Ishikawa (cell line): ENCODE results near the gene SLC24A3.

Experiments
- CEBPB ChIP-seq: IDR thresholded peaks from 2 replicates; pipeline ENCODE4 v1.6.1; 2012
- CREB1 ChIP-seq: IDR thresholded peaks from 2 replicates; pipeline ENCODE4 v1.6.1; 2012; ENCODE audit warnings: low read depth
- EGR1 ChIP-seq: IDR thresholded peaks from 2 replicates; pipeline ENCODE4 v1.6.1; 2012
- EP300 ChIP-seq: IDR thresholded peaks from 2 replicates; pipeline ENCODE4 v1.6.1; 2012; ENCODE audit warnings: borderline replicate concordance
- FOXM1 ChIP-seq: IDR thresholded peaks from 2 replicates; pipeline ENCODE4 v1.6.1; 2012; ENCODE audit warnings: low read depth, borderline replicate concordance
- MAX ChIP-seq: IDR thresholded peaks from 2 replicates; pipeline ENCODE4 v1.6.1; 2012
- NFIC ChIP-seq: IDR thresholded peaks from 2 replicates; pipeline ENCODE4 v1.6.1; 2012
- RAD21 ChIP-seq: IDR thresholded peaks from 2 replicates; pipeline ENCODE4 v1.6.1; 2012; ENCODE audit warnings: low read depth
- REST ChIP-seq: IDR thresholded peaks from 2 replicates; pipeline ENCODE4 v1.6.1; 2012; ENCODE audit warnings: low read depth, mild to moderate bottlenecking
- TAF1 ChIP-seq: IDR thresholded peaks from 2 replicates; pipeline ENCODE4 v1.6.1; 2012; ENCODE audit warnings: low read depth, mild to moderate bottlenecking
- TCF12 ChIP-seq: IDR thresholded peaks from 2 replicates; pipeline ENCODE4 v1.6.1; 2012; ENCODE audit warnings: low read depth
- TEAD4 ChIP-seq: IDR thresholded peaks from 2 replicates; pipeline ENCODE4 v1.6.1; 2012
- YY1 ChIP-seq: IDR thresholded peaks from 2 replicates; pipeline ENCODE4 v1.6.1; 2012; ENCODE audit warnings: low read depth
- ZBTB7A ChIP-seq: IDR thresholded peaks from 2 replicates; pipeline ENCODE4 v1.6.1; 2012; ENCODE audit warnings: low read depth
- TF ChIP-seq, protein P1 (sequence below): IDR thresholded peaks from 2 replicates; pipeline ENCODE4 v1.6.1; 2012

The SLC24A3 gene

GRCh38 chr20:19419396-19419795 lies 207.0 kb downstream of the SLC24A3 start:
- TF ChIP-seq ZBTB7A: no peak
- TF ChIP-seq RAD21: no peak
- no peak for TF ChIP-seq MAX
- TF ChIP-seq, protein P1, sequence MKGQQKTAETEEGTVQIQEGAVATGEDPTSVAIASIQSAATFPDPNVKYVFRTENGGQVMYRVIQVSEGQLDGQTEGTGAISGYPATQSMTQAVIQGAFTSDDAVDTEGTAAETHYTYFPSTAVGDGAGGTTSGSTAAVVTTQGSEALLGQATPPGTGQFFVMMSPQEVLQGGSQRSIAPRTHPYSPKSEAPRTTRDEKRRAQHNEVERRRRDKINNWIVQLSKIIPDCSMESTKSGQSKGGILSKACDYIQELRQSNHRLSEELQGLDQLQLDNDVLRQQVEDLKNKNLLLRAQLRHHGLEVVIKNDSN: no peak
- TF ChIP-seq FOXM1: no peak
- TF ChIP-seq NFIC: no peak
- no peak for TF ChIP-seq TEAD4
- no peak for TF ChIP-seq YY1
- TF ChIP-seq EP300: no peak
- TF ChIP-seq CEBPB: no peak

DNA sequence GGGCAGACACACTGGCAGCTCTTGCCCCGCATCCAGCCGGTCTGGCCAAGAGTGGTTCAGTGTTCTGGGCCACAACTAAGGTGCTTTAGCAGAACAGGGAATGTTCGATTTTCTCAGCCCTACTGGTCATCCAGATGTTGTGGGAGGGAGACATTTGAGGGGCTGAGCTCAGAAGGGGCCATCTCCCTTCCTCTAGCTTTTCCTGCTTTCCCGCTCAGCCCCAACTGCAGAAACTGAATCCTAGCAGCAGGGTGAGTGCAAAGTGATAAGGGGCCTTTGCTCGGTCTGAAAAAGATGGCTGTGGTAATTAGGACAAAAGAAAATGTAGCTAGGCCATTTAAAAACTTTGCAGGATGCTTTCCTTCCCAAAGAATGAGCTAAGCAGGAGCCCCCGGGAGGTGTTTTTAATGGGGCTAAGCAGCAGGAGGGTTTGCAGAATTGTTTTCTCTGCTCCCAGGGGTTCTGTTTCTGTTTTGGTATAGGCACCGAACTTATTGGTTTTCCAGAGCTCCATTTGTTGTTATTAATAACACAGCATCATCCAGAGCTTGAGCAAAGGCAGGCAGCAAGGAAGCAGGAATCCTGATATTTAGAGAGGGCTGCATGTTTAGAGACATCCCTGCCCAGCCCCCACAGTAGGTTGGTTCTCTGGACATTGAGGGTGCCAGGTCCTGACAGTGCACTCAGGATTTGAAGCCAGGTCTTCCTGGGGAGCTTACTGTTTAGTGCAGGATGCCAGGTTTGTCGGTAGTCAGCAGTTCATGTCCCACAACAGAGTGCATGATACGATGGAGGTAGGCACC lies 210.9 kb downstream of the SLC24A3 start:
- TF ChIP-seq TCF12 (no peak), YY1 (no peak), FOXM1 (no peak), ZBTB7A (no peak), REST (no peak), CREB1 (no peak), MAX (no peak), NFIC (no peak), TEAD4 (no peak), CEBPB (no peak), RAD21 (no peak), EP300 (no peak), EGR1 (no peak), TAF1 (no peak)
- TF ChIP-seq, protein P1: no peak

DNA sequence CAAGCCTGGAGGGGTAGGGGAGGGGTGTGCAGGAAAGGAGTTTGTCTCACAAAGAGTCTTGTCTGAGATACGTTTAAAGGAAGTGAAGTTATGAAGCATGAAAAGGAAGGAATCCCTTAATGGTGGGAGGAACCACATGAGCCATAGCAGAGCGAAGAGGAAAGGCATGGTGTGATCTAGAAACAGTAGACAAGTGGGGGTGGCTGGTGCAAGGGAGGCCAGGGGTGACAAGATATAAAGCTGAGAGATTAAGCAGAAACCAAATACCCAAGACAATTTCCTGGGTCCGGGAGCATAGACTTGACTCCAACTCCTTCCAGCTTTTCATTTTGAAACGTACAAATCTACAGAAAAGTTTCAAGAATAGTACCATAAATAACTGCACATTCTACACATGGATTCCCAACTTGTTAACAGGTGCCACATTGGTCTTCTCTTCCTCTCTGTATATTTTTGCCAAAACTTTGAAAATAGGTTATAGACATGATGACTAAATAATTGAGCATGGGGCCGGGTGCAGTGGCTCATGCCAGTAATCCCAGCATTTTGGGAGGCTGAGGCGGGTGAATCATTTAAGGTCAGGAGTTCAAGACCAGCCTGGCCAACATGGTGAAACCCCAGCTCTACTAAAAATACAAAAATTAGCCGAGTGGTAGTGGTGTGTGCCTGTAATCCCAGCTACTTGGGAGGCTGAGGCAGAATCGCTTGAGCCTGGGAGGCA lies 211.6 kb downstream of the SLC24A3 start:
- TF ChIP-seq NFIC (no peak), YY1 (no peak), ZBTB7A (no peak), FOXM1 (no peak), TEAD4 (no peak), EGR1 (no peak)

GRCh38 chr20:19426356-19426755 lies 213.9 kb downstream of the SLC24A3 start:
- no peak for TF ChIP-seq REST
- TF ChIP-seq, protein P1: no peak
- no peak for TF ChIP-seq TCF12
- no peak for TF ChIP-seq YY1
- no peak for TF ChIP-seq CEBPB
- TF ChIP-seq EGR1: no peak
- no peak for TF ChIP-seq MAX
- TF ChIP-seq TEAD4: no peak
- TF ChIP-seq FOXM1: no peak
- TF ChIP-seq CREB1: no peak
- TF ChIP-seq TAF1: no peak
- no peak for TF ChIP-seq NFIC
- TF ChIP-seq EP300: no peak
- TF ChIP-seq ZBTB7A: no peak
- TF ChIP-seq RAD21: no peak
